ENCODE measurements around the gene SLC24A4. TPM values are rescaled to one million over a fixed set of nuclear protein-coding genes. Genes with fewer than 3 reads are reported as not detected.
A peak's percentile ranks its signal among the peaks of the same experiment; 100 is the strongest.

Gene SLC24A4
- total and polyA plus RNA-seq, 2 of the 4 experiments (the other 2 are of a cell fraction), result not detected

- H3K23ac ChIP-seq (ENCODE audit: low read depth, low read length), result no peak overlapping the region
- intact Hi-C loops (cut with micrococcal nuclease), result no loop called here
- H2AK5ac ChIP-seq (ENCODE audit: low read depth, low read length), result no peak overlapping the region
- no peak overlapping the region for H2BK20ac ChIP-seq (ENCODE audit: low read depth, low read length)
- no peak overlapping the region for H2BK120ac ChIP-seq (ENCODE audit: low read depth, low read length)
- H3K27ac ChIP-seq (ENCODE audit: insufficient read depth, low read length), result no peak overlapping the region
- no peak overlapping the region for H4K91ac ChIP-seq (ENCODE audit: insufficient read depth, low read depth, low read length)
- no peaks in the 10 kb centered on the region for H3K4me1 ChIP-seq (ENCODE audit: control insufficient read depth, insufficient read depth, low read length)
- H2BK5ac ChIP-seq (ENCODE audit: low read depth, low read length, poor library complexity, severe bottlenecking), result no peak overlapping the region
- H2AFZ ChIP-seq (replicated peaks; ENCODE audit: low read length, poor library complexity), result no peak overlapping the region
- no peaks in the 10 kb centered on the region for H3K9me1 ChIP-seq (ENCODE audit: insufficient read depth, low read length)
- dilution Hi-C loops (cut with HindIII; ENCODE audit: low sequenced_read_pairs, unreplicated experiment), result no loop called here
- peak; percentile 38 for DNase-seq
- H4K5ac ChIP-seq (ENCODE audit: low read depth, low read length), result no peak overlapping the region
- H3K4me2 ChIP-seq (ENCODE audit: low read depth, low read length), result no peak overlapping the region
- H3K18ac ChIP-seq (ENCODE audit: low read depth, low read length), result no peak overlapping the region
- ChIA-PET POLR2A (ENCODE audit: unreplicated experiment) (no interaction called here), CTCF (no interaction called here)
- H3K14ac ChIP-seq (replicated peaks; ENCODE audit: low read depth, low read length), result no peak overlapping the region
- peaks cover 2% of the 10 kb centered on the region for H3K9me3 ChIP-seq (ENCODE audit: control insufficient read depth, insufficient read depth, low read length)
- no peak overlapping the region for H3K4ac ChIP-seq (ENCODE audit: low read depth, low read length)
- no peak overlapping the region for H3K9ac ChIP-seq (ENCODE audit: low read depth, low read length)
- no peak overlapping the region for H3K4me3 ChIP-seq (ENCODE audit: insufficient read depth, low read depth, low read length)
- H3K79me1 ChIP-seq (ENCODE audit: low read depth in 1 of 2, low read length in 2 of 2), result no peaks in the 10 kb centered on the region
- ATAC-seq (ENCODE audit: low read depth), result no peak
- no peaks in the 10 kb centered on the region for H4K20me1 ChIP-seq (ENCODE audit: insufficient read depth, low read length)
- WGBS, 2 experiments (ENCODE audit: extremely low coverage in 2 of 2, insufficient read length in 1 of 2), result 17% methylated on average over 1 of the region's 5 CpGs; no CpG with 5 or more reads in 1 of the 2 experiments
- peaks cover 37% of the 10 kb centered on the region for H3K27me3 ChIP-seq (ENCODE audit: control insufficient read depth, insufficient read depth, low read length)
- BruUV-seq (replicated peaks), result no TSS peak
- no peak overlapping the region for H2BK15ac ChIP-seq (ENCODE audit: low read depth, low read length)
- no peak for TF ChIP-seq USF2 (IDR thresholded peaks at IDR 0.05; ENCODE audit: low read depth, low read length)
- no peak for TF ChIP-seq NFE2L2 (IDR thresholded peaks at IDR 0.05; ENCODE audit: low read depth, low read length)
- no peak for TF ChIP-seq MAFK (IDR thresholded peaks at IDR 0.05; ENCODE audit: low read depth, low read length)
- no peak for TF ChIP-seq MXI1 (IDR thresholded peaks at IDR 0.05; ENCODE audit: borderline replicate concordance, low read depth, low read length)
- no peak for TF ChIP-seq CTCF (conservative IDR thresholded peaks at IDR 0.05; ENCODE audit: low read depth, low read length)
- TF ChIP-seq RCOR1 (IDR thresholded peaks at IDR 0.05; ENCODE audit: insufficient replicate concordance, low read length), result no peak
- TF ChIP-seq RAD21 (IDR thresholded peaks at IDR 0.05; ENCODE audit: low read length), result no peak
- TF ChIP-seq MAZ (IDR thresholded peaks at IDR 0.05; ENCODE audit: borderline replicate concordance, low read depth, low read length), result no peak
- TF ChIP-seq POLR2A (IDR thresholded peaks at IDR 0.05; ENCODE audit: low read depth, low read length), result no peak
- TF ChIP-seq RFX5 (IDR thresholded peaks at IDR 0.05; ENCODE audit: low read depth, low read length), result no peak
- TF ChIP-seq CHD1 (IDR thresholded peaks at IDR 0.05; ENCODE audit: low read depth, low read length), result no peak
- no peak for TF ChIP-seq BHLHE40 (IDR thresholded peaks at IDR 0.05; ENCODE audit: low read depth, low read length)
- no peak for TF ChIP-seq CEBPB (IDR thresholded peaks at IDR 0.05; ENCODE audit: low read depth, low read length)
- no peak for TF ChIP-seq SMC3 (IDR thresholded peaks at IDR 0.05; ENCODE audit: low read depth, low read length)
- no peak for TF ChIP-seq FOS (IDR thresholded peaks at IDR 0.05; ENCODE audit: low read depth, low read length)
- H4K8ac ChIP-seq (ENCODE audit: low read depth in 2 of 2, low read length in 2 of 2), result no peak overlapping the region
- in situ Hi-C loops (cut with MboI; ENCODE audit: low sequenced_read_pairs), result no loop called here
- H3K36me3 ChIP-seq (ENCODE audit: control insufficient read depth, insufficient read depth, low read length), result no peaks in the 10 kb centered on the region
- no peak overlapping the region for H3K56ac ChIP-seq (ENCODE audit: extremely low read depth, insufficient read depth, low read length)
- no peak overlapping the region for H2AK9ac ChIP-seq (replicated peaks; ENCODE audit: low read depth, low read length, poor library complexity)
Measured at GRCh38 chr14:92317511-92317910, 5.5 kb upstream of the SLC24A4 start.

Measured in IMR-90 (cell line).